Activated CD4-positive, alpha-beta T cell treated with anti-CD3 and anti-CD28 coated beads for 24 hours (primary cell): ENCODE data around the gene TMEM165.

Source experiments
- DNase-seq, 2 donors: peaks; one replicate each; pipeline ENCODE4 v3.0.0-alpha.2; 2020; ENCODE audit warnings: low read depth in 2 of 2

The TMEM165 gene

DNA sequence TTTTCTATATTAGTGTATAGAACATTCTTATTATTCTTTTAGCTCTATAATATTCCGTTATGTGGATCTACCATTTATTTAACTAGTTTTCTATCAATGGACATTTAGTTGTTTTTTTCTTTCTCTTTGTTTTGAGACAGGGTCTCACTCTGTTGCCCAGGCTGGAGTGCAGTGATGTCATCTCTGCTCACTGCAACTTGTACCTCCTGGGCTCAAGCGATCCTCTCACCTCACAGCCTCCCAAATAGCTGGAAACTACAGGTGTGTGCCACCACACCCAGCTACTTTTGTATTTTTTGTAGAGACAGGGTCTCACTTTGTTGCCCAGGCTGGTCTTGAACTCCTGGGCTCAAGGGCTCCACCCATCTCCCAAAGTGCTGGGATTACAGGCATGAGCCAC lies 10.8 kb downstream of the TMEM165 start:
- no peak for DNase-seq

- no peak for DNase-seq
Observed at GRCh38 chr4:55407119-55407518, 11.4 kb downstream of the TMEM165 start.

DNA sequence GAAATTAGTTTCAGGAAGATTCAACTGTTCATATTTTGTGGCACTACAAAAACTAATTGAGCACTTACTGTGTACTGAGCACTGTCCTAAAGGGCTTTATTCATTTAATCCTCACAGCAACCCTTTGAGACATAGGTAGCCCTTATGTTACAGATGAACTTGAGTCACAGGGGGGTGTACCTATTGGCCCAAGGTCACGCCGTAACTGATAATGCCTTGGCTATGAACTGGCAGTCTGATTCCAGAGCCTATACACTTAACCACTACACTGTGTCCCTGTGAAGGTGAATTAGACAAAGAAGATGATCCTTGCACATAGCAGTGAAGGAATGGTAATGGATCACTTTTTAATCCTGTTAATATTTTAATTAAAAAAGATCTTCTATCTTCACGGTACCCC lies 12.0 kb downstream of the TMEM165 start:
- DNase-seq = no peak

DNA sequence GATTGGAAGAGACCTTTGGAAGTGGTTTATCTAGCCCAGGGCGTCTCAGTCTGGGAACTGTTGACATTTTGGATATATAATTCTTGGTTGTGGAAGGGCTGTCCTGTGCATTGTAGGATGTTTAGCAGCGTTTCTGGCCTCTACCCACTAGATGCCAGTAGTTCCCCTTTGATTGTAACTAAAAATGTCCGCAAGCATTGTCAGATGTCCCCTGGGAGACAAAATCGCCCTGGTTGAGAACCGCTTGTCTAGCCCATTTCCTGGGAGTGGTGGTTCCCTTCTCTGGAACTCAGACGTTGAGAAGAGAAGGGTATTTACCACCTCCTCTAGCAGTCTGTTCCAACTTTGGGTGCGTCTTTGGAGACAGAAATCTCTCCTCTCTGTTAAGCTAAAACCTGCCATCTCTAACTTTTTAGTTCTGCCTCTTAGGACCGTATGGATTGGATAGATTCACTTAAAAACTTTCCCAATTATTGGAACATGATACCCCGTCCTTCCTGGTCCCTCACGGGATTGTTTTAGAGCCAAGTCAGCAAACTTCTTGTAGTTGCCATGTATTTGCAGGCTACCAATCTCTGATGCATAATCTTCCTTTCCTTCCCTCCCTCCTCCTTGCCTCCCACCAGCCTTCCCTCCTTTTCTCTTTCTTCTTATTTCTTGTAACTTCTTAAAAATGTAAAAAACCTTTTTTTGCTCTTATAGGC lies 13.9 kb downstream of the TMEM165 start:
- DNase-seq = no peak

DNA sequence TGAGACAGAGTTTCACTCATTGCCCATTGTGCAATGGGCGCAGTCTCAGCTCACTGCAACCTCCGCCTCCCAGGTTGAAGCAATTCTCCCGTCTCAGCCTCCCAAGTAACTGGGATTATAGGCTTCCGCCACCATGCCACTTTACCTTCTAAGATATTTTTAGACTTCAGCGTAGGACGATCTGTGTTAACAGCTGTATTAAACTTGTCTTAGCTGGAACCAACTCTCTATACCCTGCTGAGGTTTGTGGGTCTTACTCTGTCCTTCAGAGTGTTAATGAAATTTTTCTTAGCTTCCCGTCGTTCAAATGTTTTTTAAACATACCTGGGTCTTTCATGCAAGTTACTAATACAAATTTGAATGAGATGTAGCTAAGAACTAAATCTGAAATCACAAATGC lies 14.7 kb downstream of the TMEM165 start:
- no peak for DNase-seq

DNA sequence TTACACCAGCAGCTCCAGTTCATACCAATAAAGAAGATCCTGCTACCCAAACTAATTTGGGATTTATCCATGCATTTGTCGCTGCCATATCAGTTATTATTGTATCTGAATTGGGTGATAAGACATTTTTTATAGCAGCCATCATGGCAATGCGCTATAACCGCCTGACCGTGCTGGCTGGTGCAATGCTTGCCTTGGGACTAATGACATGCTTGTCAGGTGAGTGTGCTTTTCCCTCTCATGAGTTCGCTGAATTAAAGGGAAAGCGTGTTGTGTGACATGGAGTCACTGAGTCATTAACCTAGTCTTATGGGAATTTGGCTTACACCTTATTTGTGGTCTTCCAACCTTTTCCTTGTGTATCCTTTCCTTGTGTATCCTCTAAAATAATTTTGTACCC lies 15.9 kb downstream of the TMEM165 start:
- DNase-seq = no peak

DNA sequence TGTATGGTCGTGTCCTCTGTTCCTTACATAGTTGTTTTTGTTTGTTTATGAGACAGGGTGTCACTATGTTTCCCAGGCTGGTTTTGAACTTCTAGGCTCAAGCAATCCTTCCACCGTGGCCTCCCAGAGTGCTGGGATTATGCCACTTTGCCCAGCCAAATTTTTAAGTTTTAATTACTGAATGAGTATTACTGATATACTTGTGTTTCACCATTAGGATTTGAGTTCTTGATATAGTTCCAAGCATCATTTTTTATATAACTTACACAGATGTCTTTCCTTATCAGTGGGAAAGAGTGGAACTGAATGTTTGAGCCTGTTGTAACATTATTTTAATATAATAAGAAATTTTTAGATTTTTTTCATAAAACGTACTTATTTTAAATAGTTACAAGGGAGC lies 20.4 kb downstream of the TMEM165 start:
- DNase-seq = no peak

- DNase-seq = no peak
Observed at GRCh38 chr4:55424791-55425190, 29.0 kb downstream of the TMEM165 start.

GRCh38 chr4:55431710-55432336 lies 36.1 kb downstream of the TMEM165 start:
- no peak for DNase-seq

- no peak for DNase-seq
Observed at GRCh38 chr4:55435141-55435841, 39.5 kb downstream of the TMEM165 start.

- no peak for DNase-seq
Observed at GRCh38 chr4:55437356-55437796, 41.6 kb downstream of the TMEM165 start.

- no peak for DNase-seq
Observed at GRCh38 chr4:55437823-55438222, 42.1 kb downstream of the TMEM165 start.

- DNase-seq = no peak
Observed at GRCh38 chr4:55438314-55438713, 42.6 kb downstream of the TMEM165 start.

- no peak for DNase-seq
Observed at GRCh38 chr4:55439023-55439422, 43.3 kb downstream of the TMEM165 start.

DNA sequence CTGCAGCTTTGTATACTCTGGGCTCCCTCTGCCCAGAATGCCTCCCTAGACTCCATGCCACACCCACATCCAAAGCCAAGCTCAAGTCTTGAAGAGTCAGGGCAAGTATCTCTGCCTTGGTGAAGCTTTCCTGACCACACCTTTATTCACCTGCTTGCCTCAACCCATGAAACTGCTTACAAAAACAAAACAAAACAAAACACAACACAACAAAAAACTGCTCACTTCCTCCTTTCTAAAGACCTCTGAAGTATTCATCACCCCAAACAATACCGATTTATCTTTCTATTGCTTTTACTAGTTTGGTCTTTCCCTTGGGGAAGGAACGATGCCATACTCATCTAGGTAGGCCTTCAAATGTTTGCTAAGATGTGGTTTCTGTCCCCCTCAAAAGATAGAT lies 45.0 kb downstream of the TMEM165 start:
- no peak for DNase-seq

DNA sequence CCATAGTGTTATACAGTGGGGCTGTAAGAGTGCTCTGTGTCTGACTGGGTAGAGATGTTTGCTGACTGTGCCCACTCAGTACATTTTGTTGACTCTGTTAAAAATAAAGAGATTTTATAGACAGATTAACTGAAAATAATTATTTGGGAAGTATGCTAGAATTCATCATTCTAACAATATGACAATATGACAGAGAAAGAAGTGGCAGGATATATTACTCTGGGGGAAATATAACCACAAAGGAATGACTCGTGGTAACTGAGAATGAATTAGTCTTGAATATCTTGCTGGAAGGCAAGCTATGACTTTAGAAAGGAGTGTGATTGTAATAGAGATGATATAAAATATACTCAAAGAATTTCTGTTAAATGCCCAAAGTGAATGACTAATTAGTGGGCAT lies 46.8 kb downstream of the TMEM165 start:
- DNase-seq = no peak

- no peak for DNase-seq
Observed at GRCh38 chr4:55444827-55445226, 49.1 kb downstream of the TMEM165 start.

GRCh38 chr4:55445921-55446577 lies 50.3 kb downstream of the TMEM165 start:
- no peak for DNase-seq

DNA sequence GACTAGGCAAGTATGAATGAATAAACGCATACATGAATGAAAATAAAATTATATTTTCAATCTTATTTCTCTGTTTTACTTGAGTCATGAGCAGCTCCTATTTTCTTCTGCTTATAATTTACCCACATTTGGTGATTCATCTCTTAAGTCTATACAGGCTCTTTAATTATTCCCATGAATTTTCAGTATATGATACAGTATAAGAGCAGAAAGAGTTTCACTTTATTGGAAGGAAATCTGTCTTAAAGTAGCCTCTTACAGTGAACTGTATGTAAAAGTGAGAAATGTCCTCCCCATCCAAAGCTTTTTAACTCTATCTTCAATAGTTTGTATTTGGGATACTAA lies 50.8 kb downstream of the TMEM165 start:
- no peak for DNase-seq

GRCh38 chr4:55447108-55447708 lies 51.5 kb downstream of the TMEM165 start:
- DNase-seq = no peak

DNA sequence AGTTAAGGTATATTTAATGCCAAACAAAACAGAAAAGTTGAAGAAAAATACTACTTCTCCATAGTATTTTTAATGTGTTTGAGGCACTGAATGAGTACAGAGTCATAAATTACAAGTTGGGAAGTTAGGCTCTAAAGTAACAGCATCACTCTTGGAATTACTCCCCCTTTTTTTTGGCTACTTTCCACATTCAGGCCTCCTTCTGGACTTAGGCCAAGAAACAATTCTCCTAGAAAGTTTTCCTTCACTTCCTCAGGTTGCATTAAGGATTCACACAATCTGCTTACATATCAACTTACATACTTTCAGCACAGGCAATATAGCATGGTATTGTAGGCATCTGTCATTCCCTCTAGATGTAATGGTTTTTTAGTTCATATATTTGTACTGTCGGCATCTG lies 52.1 kb downstream of the TMEM165 start:
- DNase-seq = no peak

GRCh38 chr4:55450566-55450965 lies 54.8 kb downstream of the TMEM165 start:
- DNase-seq = no peak
